PC-9 (cell line): ENCODE measurements around the gene KCNH4. TPM values are rescaled to one million over a fixed set of nuclear protein-coding genes. Genes with fewer than 3 reads are reported as not detected.

Experiments used
- BruUV-seq: library from RNA; stranded (reverse); fragments of 400-500 nt; replicated peaks from 2 replicates; lab custom pipeline; 2021; lab: Mats Ljungman, UMichigan
- CTCF ChIA-PET: fragments of 300-600 bp; sonication (Branson Sonifier 250); formaldehyde crosslinking; loops from one replicate; lab custom pipeline; 2022; ENCODE audit warnings: antibody characterized with exemption; lab: Charles Lee
- POLR2A ChIA-PET: fragments of 300-600 bp; sonication (Branson Sonifier 250); formaldehyde crosslinking; loops from one replicate; lab custom pipeline; 2022; ENCODE audit warnings: antibody characterized with exemption; ENCODE audit not compliant: unreplicated experiment; lab: Charles Lee
- DNase-seq, 2 experiments: peaks; one replicate each; pipeline versions ENCODE4 v3.0.0 to v3.0.0-alpha.2; 2015 to 2022; ENCODE audit warnings: mixed read lengths in 1 of 2
- H2AFZ ChIP-seq: fragments of 200-600 bp; sonication (generic); 2 replicates; pipeline ENCODE4 v1.8.1; 2017; ENCODE audit warnings: antibody characterized with exemption
- H3F3A ChIP-seq: fragments of 200-600 bp; sonication (generic); 2 replicates; pipeline ENCODE4 v1.8.1; 2017; ENCODE audit warnings: antibody characterized with exemption, mild to moderate bottlenecking, low read depth; ENCODE audit not compliant: insufficient read depth
- H3K27ac ChIP-seq: fragments of 200-600 bp; sonication (generic); 2 replicates; pipeline ENCODE4 v1.6.1; 2016; ENCODE audit warnings: mixed run types
- H3K27me3 ChIP-seq: fragments of 200-600 bp; sonication (generic); 2 replicates; pipeline ENCODE4 v1.6.1; 2016; ENCODE audit warnings: low read depth, mixed run types; ENCODE audit not compliant: insufficient read depth
- H3K36me3 ChIP-seq: fragments of 200-600 bp; sonication (generic); 2 replicates; pipeline ENCODE4 v1.6.1; 2016; ENCODE audit warnings: low read depth, mixed run types
- H3K4me1 ChIP-seq: fragments of 200-600 bp; sonication (generic); replicated peaks from 2 replicates; pipeline ENCODE4 v1.6.1; 2016; ENCODE audit warnings: mixed run types; ENCODE audit not compliant: insufficient read depth
- H3K4me2 ChIP-seq: fragments of 200-600 bp; sonication (generic); 2 replicates; pipeline ENCODE4 v1.6.1; 2017; ENCODE audit warnings: mixed run types
- H3K4me3 ChIP-seq: fragments of 200-600 bp; sonication (generic); 2 replicates; pipeline ENCODE4 v1.6.1; 2016; ENCODE audit warnings: mixed run types
- H3K79me2 ChIP-seq: fragments of 200-600 bp; sonication (generic); 2 replicates; pipeline ENCODE4 v1.6.1; 2017; ENCODE audit warnings: low read depth, mixed run types
- H3K9me2 ChIP-seq: fragments of 200-600 bp; sonication (generic); 2 replicates; pipeline ENCODE4 v1.8.1; 2017; ENCODE audit warnings: mild to moderate bottlenecking; ENCODE audit not compliant: insufficient read depth
- H3K9me3 ChIP-seq: fragments of 200-600 bp; sonication (generic); 2 replicates; pipeline ENCODE4 v1.8.1; 2016; ENCODE audit warnings: low read depth; ENCODE audit not compliant: insufficient read depth
- H4K20me1 ChIP-seq: fragments of 200-600 bp; sonication (generic); 2 replicates; pipeline ENCODE4 v1.8.1; 2017; ENCODE audit not compliant: insufficient read depth
- EZH2 ChIP-seq: fragments of 200-600 bp; sonication (generic); IDR thresholded peaks from 2 replicates; pipeline ENCODE4 v1.8.0; 2017; ENCODE audit warnings: antibody characterized with exemption, low read depth
- intact Hi-C: fragments of 100-400 bp; cut with micrococcal nuclease; formaldehyde crosslinking; loops from one replicate; pipeline ENCODE4 v1.10.0; 2022; ENCODE audit not compliant: unreplicated experiment
- total RNA-seq: library from RNA; stranded (reverse); gene quantifications from 2 replicates; pipeline ENCODE4 v1.2.3, GENCODE V29; 2021
- TF ChIP-seq, protein P1 (sequence below): fragments of 200-600 bp; sonication (generic); conservative IDR thresholded peaks from 2 replicates; pipeline ENCODE4 v1.6.1; 2017; ENCODE audit warnings: mixed run types, antibody characterized with exemption, mild to moderate bottlenecking, moderate library complexity

KCNH4 gene
- total RNA-seq, 1 experiment from 2014 or later: not detected

DNA sequence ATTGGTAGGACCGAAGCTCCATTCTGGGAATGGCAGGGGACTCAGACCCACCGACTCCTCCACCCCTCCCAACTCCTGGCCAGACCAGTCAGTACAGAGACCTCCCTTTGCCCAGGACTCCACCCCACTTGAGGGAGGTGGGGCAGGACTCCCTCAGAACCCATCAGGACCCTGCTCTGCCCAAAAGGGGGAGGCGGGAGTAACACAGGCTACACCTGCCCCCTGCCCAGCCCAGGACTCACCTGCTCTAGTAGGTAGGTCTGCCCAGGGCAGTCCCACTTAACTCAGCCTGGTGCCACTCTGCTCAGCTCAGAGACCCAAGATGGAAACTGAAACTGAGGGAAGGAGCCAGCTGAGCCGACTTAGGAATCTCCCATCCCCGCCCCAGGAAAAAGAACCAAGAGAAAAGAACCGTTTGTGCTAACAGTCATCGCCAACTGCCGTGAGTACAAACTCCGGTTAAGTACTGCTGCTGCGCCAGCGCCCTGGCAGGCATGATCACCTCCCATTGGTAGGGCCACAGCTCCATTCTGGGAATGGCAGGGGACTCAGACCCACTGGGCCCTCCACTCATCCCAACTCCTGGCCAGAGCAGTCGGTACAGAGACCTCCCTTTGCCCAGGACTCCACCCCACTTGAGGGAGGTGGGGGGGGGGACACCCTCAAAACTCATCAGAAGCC is 68.9 kb downstream of the KCNH4 start:
- Histone ChIP-seq H4K20me1 (0 out of 2 replicates have a peak, but pooled peaks cover 3% of the 10 kb centered on the region), H3K36me3 (no peaks in the 10 kb centered on the region), H3F3A (peaks cover 9% of the 10 kb centered on the region; the same call in 1 of the 2 replicates), H3K27ac (no peak overlapping the region), H3K79me2 (no peaks in the 10 kb centered on the region), H3K4me3 (peak overlapping the region; percentile 18; the same call in 1 of the 2 replicates), H3K9me2 (no peaks in the 10 kb centered on the region), H3K9me3 (no peaks in the 10 kb centered on the region), H3K4me2 (peak overlapping the region; percentile 47; the same call in 1 of the 2 replicates), H3K27me3 (no peaks in the 10 kb centered on the region), H3K4me1 (no peaks in the 10 kb centered on the region), H2AFZ (no peak overlapping the region)
- CTCF ChIA-PET: interaction anchor here (0.7 kb wide), 1 partner anchor 149 kb away, joined by 4 read pairs; no protein-coding TSS in a partner anchor
- BruUV-seq: TSS peak; percentile 38
- intact Hi-C loops: no loop called here
- POLR2A ChIA-PET: interaction anchor here (0.6 to 1.1 kb wide), 3 partner anchors 139 to 247 kb away, joined by 3 read pairs; partner anchors contain the start of gene KLHL11
- DNase-seq: peak in 1 of 2 experiments; percentile 39
- TF ChIP-seq, protein P1, sequence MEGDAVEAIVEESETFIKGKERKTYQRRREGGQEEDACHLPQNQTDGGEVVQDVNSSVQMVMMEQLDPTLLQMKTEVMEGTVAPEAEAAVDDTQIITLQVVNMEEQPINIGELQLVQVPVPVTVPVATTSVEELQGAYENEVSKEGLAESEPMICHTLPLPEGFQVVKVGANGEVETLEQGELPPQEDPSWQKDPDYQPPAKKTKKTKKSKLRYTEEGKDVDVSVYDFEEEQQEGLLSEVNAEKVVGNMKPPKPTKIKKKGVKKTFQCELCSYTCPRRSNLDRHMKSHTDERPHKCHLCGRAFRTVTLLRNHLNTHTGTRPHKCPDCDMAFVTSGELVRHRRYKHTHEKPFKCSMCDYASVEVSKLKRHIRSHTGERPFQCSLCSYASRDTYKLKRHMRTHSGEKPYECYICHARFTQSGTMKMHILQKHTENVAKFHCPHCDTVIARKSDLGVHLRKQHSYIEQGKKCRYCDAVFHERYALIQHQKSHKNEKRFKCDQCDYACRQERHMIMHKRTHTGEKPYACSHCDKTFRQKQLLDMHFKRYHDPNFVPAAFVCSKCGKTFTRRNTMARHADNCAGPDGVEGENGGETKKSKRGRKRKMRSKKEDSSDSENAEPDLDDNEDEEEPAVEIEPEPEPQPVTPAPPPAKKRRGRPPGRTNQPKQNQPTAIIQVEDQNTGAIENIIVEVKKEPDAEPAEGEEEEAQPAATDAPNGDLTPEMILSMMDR: no peak
- no peak for TF ChIP-seq EZH2

DNA sequence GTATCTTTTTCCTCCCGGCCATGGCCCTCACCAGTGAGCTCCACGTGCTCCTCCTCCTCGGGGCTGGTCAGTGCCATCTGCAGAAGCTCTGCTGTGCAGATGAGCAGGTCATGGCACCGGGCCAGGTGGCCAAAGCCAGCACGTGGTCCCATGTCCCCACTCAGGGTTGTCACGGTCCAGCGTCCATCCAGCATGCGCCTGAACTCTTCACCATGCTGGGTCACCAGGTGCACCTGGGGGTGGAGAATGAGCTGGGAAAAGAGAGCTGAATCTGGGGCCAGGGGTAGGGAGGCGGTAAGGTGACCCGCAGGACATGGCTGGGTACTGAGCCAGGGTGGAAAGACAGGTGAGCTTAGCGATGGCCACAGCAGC is 69.7 kb downstream of the KCNH4 start:
- CTCF ChIA-PET: interaction anchor here (0.6 kb wide), 1 partner anchor 9 kb away, joined by 4 read pairs; no protein-coding TSS in a partner anchor
- H3K27ac ChIP-seq: no peak overlapping the region
- intact Hi-C loops: no loop called here
- H4K20me1 ChIP-seq: 0 out of 2 replicates have a peak, but pooled peaks cover under 1% of the 10 kb centered on the region
- POLR2A ChIA-PET: interaction anchor here (0.6 kb wide), 1 partner anchor 138 kb away, joined by 3 read pairs; no protein-coding TSS in a partner anchor
- no TSS peak for BruUV-seq
- no peaks in the 10 kb centered on the region for H3K9me3 ChIP-seq
- H3F3A ChIP-seq: peaks cover 6% of the 10 kb centered on the region; the same call in 1 of the 2 replicates
- H3K36me3 ChIP-seq: no peaks in the 10 kb centered on the region
- H3K9me2 ChIP-seq: no peaks in the 10 kb centered on the region
- H3K4me3 ChIP-seq: no peak overlapping the region
- no peaks in the 10 kb centered on the region for H3K4me1 ChIP-seq
- H3K27me3 ChIP-seq: no peaks in the 10 kb centered on the region
- H2AFZ ChIP-seq: no peak overlapping the region
- no peak for DNase-seq
- no peaks in the 10 kb centered on the region for H3K79me2 ChIP-seq
- H3K4me2 ChIP-seq: no peak overlapping the region
- TF ChIP-seq, protein P1: no peak
- no peak for TF ChIP-seq EZH2

DNA sequence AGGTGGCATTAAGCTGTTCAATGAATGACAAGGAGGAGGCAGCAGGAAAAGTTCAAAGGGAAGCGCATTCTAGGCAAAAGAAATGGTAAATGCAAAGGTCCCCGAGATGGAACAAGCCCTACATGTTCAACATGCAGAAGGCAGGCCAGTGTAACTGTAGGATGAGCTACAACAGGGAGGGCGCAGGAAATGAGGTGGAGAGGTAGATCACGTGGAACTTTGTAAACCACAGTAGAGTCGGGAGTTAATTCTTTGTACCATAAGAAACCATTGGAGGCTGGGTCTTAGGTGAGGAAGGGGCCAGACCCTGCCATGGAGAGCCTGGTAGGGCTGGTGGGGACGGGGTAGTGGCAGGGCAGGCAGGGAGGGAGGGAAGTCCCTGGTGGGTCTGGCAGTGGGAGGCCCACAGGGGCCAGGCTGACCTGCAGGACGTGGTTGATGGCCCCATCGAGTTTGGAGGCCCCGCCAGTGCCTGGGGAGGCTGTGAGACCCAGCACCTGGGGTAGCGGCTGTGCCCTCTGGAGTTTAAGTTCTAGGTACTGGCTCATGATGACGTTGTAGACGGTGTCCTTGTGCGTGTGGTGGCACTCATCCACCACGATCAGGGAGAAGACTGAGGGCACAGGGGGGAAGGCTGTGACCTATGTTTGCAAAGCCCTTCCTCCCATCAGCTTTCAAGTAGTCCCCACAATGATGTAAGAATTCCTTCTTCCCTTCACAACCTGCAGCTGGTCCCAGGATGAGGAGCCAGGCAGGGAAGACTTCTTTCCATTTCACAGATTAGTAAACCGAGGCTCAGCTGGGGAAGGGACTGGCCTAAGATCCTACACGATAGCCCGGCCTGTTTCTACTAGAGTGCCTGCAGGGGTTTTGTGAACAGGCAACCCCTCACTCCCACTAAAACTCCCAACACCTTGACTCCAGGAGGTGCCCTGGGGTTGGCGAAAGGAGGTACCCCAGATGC is 70.4 kb downstream of the KCNH4 start:
- Histone ChIP-seq H3K27me3 (no peaks in the 10 kb centered on the region), H3F3A (peaks cover 6% of the 10 kb centered on the region; the same call in 1 of the 2 replicates), H2AFZ (no peak overlapping the region), H4K20me1 (no peaks in the 10 kb centered on the region), H3K9me2 (no peaks in the 10 kb centered on the region), H3K79me2 (no peaks in the 10 kb centered on the region), H3K27ac (no peak overlapping the region), H3K36me3 (no peaks in the 10 kb centered on the region), H3K9me3 (no peaks in the 10 kb centered on the region), H3K4me1 (no peaks in the 10 kb centered on the region), H3K4me2 (no peak overlapping the region), H3K4me3 (no peak overlapping the region)
- BruUV-seq: no TSS peak
- ChIA-PET POLR2A (no interaction called here), CTCF (interaction anchor here (0.6 kb wide), 1 partner anchor 10 kb away, joined by 4 read pairs; no protein-coding TSS in a partner anchor)
- TF ChIP-seq EZH2: no peak
- TF ChIP-seq, protein P1: no peak
- no peak for DNase-seq
- intact Hi-C loops: no loop called here
